Right cardiac atrium (tissue), 5 donors: ENCODE data around the gene TMEM145. TPM values are rescaled to one million over a fixed set of nuclear protein-coding genes. Genes with fewer than 3 reads are reported as not detected.
A peak's percentile ranks its signal among the peaks of the same experiment; 100 is the strongest.

Experiments used
- ATAC-seq, 2 donors: fragments of 200-7000 bp; cut with Tn5 transposase; one replicate each; pipeline versions ENCODE4 v1.8.0 to v1.9.1; 2020; ENCODE audit warnings: moderate library complexity in 2 of 2, mild to moderate bottlenecking in 1 of 2
- DNase-seq, 3 donors: peaks; one replicate each; pipeline ENCODE4 v3.0.0-alpha.2; 2020
- H3K27ac ChIP-seq: one replicate; pipeline ENCODE4 v1.5.1; 2013; ENCODE audit warnings: mild to moderate bottlenecking, low read length, control low read depth, moderate library complexity
- H3K27me3 ChIP-seq: one replicate; pipeline ENCODE4 v1.6.1; 2013; ENCODE audit not compliant: control insufficient read depth, insufficient read depth
- H3K4me1 ChIP-seq: one replicate; pipeline ENCODE4 v1.6.1; 2013; ENCODE audit warnings: low read length; ENCODE audit not compliant: control insufficient read depth, insufficient read depth
- H3K4me3 ChIP-seq: one replicate; pipeline ENCODE4 v1.5.1; 2013; ENCODE audit warnings: low read length, control low read depth
- H3K9me3 ChIP-seq: one replicate; pipeline ENCODE4 v1.6.1; 2013; ENCODE audit warnings: low read length; ENCODE audit not compliant: control insufficient read depth
- WGBS: extraction: QIAGEN DNeasy Blood & Tissue Kit; methylation state at CpG from one replicate; pipeline ENCODE4 v1.1.7; 2013; 5-methylcytosine and 5-hydroxymethylcytosine counted together
- intact Hi-C, 4 donors: fragments of 100-400 bp; cut with DNase I; formaldehyde crosslinking; loops; one replicate each; pipeline versions ENCODE4 v1.11.0 to v1.14.0; 2022 to 2023
- polyA plus RNA-seq: library from polyadenylated mRNA; stranded (reverse); fragments of 200-250 nt; gene quantifications from one replicate; pipeline ENCODE4 v1.2.3, GENCODE V29; 2013
- total RNA-seq, 4 donors: library from RNA; stranded (reverse); fragmentation: NEBNext Ultra II Directional; extraction: Animal tissue kit (Norgen Biotek cat#: 25700); gene quantifications; one replicate each; pipeline ENCODE4 v1.2.1, GENCODE V29; 2021
- donor health status: healthy with polysubstance abuse.
- donor health status: DM: no; HTN: yes; CAD: no.
- donor health status: DM: no; HTN: no; CAD: no.
- donor health status: DM: no; HTN: yes; CAD: no; lungs with severe emphysema.
- donor health status: DM: yes; HTN: yes; CAD: no.

The TMEM145 gene
- total and polyA plus RNA-seq, 5 donors = 0.41 to 1.6 (median 1.0) TPM

DNA sequence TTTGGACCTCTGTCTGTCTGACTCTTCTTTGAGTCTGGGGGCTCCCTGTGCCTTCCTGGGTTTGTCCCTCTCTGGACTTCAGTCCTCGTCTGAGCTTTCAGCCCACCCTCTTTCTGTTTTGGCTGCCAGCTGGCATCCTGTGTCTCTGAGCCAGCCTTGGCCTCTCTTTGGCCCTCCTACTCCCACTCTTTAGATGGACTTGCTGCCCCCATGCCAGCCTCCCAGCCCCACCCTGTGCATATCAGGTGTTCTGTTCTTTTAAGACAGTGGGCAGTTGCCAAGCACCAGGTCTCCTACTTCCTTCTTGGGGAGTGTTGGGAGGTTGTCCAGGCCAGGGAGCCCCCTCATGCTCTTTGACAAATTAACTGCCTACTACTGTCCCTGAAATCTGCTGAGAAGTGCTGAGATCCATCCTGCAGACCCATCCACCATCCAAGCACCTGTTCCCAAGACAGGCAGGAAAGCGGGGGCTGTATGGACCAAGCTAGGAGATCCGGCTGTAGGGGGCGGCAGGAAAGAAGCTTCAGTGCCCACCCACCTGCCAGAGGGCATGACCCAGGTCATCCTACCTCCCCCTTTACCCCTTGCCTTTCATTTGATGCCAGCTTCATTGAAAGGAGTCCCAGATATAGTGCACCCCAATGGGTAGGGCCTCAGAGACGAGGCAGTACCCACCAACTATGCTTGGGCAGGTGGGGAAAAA lies 34.5 kb upstream of the TMEM145 start:
- H3K4me3 ChIP-seq = no peak overlapping the region
- intact Hi-C loops = no loop called here

GRCh38 chr19:42279155-42279901 lies 33.8 kb upstream of the TMEM145 start:
- Histone ChIP-seq H3K4me3 (peak overlapping the region; percentile 73), H3K27me3 (no peaks in the 10 kb centered on the region), H3K9me3 (no peaks in the 10 kb centered on the region), H3K27ac (peak overlapping the region; percentile 71), H3K4me1 (peaks cover 33% of the 10 kb centered on the region)
- ATAC-seq = no peak
- intact Hi-C loops = no loop called here
- WGBS = 9% methylated on average over 6 of the region's 6 CpGs
- DNase-seq = peak in 2 of 3 donors; percentile 21

More for the DNA sequence above, 34.5 kb upstream of the TMEM145 start:
- no peaks in the 10 kb centered on the region for H3K27me3 ChIP-seq
- peak overlapping the region; percentile 71 for H3K27ac ChIP-seq
- ATAC-seq (no peak), DNase-seq (peak; percentile 21 to 58 (median 49))
- peaks cover 33% of the 10 kb centered on the region for H3K4me1 ChIP-seq
- no peaks in the 10 kb centered on the region for H3K9me3 ChIP-seq
- 55% methylated on average over 5 of the region's 5 CpGs for WGBS

DNA sequence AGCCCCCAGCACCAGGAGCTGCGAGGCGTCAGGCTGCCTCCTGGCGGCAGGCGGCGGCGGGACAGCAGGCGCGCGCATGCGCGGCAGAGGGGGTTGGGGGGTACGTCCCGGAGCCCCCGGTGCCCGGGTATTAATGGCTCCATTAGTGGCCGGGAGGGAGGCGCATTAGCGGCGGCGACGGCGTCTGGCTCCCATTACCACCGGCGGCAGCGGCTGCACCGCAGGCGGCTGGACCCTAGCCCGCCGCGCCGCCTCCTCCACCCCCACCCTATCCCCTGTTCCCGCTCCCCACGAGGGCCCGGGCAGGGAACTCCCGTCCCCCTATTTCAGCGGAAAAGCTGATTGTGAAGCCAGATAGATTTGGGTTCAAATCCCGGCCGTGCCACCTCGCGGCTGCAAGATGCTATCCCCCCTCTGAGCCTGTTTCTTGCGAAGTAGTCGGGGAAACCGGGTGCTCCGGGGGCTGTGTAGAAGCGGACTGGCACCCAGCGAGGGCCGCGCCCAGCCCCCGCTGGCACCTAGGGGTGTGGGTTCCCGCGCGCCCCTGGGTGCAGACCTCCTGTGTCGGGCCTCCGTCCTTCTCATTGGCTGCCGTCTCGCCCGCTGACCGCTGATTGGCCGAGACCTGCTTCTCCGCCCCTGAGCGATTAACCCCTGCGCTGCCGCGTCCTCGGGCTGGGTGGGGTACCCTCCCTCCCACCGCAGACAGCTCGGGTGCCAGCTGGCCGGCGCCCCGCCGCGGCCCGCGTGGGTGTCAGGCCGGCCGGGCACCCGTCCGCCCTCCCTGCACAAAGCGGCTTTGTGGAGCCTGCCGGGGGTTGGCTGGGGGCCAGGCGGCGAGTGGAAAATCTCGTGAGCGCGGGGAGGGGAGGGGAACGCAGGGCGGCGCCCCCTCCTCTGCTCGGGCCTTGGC lies 33.0 kb upstream of the TMEM145 start:
- Histone ChIP-seq H3K9me3 (no peaks in the 10 kb centered on the region), H3K27ac (peak overlapping the region; percentile 71), H3K4me3 (peak overlapping the region; percentile 73), H3K4me1 (peaks cover 35% of the 10 kb centered on the region), H3K27me3 (no peaks in the 10 kb centered on the region)
- ATAC-seq (peak; percentile 76 to 80), DNase-seq (peak; percentile 96 to 98 (median 97))
- WGBS = under 1% methylated on average over 88 of the region's 89 CpGs
- intact Hi-C loops = loop anchor here in 3 of 4 donors (5.0 kb wide), 1 partner anchor 33 kb away; no protein-coding TSS in a partner anchor

- H3K4me1 ChIP-seq = peaks cover 40% of the 10 kb centered on the region
- DNase-seq (peak in 2 of 3 donors; percentile 79 to 84), ATAC-seq (peak; percentile 7 to 53)
- H3K9me3 ChIP-seq = no peaks in the 10 kb centered on the region
- peak overlapping the region; percentile 73 for H3K4me3 ChIP-seq
- H3K27me3 ChIP-seq = no peaks in the 10 kb centered on the region
- intact Hi-C loops = loop anchor here in 3 of 4 donors (5.0 kb wide), 1 partner anchor 33 kb away; no protein-coding TSS in a partner anchor
- under 1% methylated on average over 20 of the region's 20 CpGs for WGBS
- H3K27ac ChIP-seq = peak overlapping the region; percentile 71
Measured at GRCh38 chr19:42280815-42281145, 32.3 kb upstream of the TMEM145 start.

- WGBS = 5% methylated on average over 25 of the region's 25 CpGs
- peak; percentile 6 to 28 for ATAC-seq
- peak; percentile 81 to 89 (median 89) for DNase-seq
- H3K27ac ChIP-seq = peak overlapping the region; percentile 84
- no peaks in the 10 kb centered on the region for H3K27me3 ChIP-seq
- H3K4me1 ChIP-seq = peaks cover 44% of the 10 kb centered on the region
- H3K9me3 ChIP-seq = no peaks in the 10 kb centered on the region
- H3K4me3 ChIP-seq = peak overlapping the region; percentile 73
- intact Hi-C loops = loop anchor here in 3 of 4 donors (5.0 kb wide), 1 partner anchor 34 kb away; no protein-coding TSS in a partner anchor
Measured at GRCh38 chr19:42281146-42281826, 31.8 kb upstream of the TMEM145 start.

- DNase-seq (peak in 2 of 3 donors; percentile 61 to 63), ATAC-seq (no peak)
- H3K4me3 ChIP-seq = peak overlapping the region; percentile 2
- peak overlapping the region; percentile 84 for H3K27ac ChIP-seq
- H3K9me3 ChIP-seq = no peaks in the 10 kb centered on the region
- peaks cover 43% of the 10 kb centered on the region for H3K4me1 ChIP-seq
- intact Hi-C loops = loop anchor here in 3 of 4 donors (5.0 kb wide), 1 partner anchor 35 kb away; no protein-coding TSS in a partner anchor
- WGBS = 23% methylated on average over 7 of the region's 7 CpGs
- H3K27me3 ChIP-seq = no peaks in the 10 kb centered on the region
Measured at GRCh38 chr19:42281827-42282762, 31.0 kb upstream of the TMEM145 start.

DNA sequence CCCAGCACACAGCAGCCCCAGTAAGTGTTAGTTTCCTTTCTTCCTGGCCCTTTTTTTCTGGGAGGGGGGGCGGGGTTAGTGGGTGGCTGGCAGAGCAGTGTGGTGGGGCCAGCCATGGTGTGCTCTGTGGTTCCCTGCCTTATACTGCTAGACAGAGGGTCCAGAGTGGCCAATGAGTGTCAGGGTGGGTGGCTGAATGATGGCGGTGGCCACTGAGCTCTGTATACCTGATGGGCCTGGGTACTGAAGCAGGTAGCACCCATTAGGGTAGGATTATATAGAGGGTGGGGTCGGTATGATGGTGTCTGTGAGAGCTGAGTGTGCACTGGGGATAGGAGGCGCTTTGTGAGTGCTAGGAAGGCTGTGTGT lies 30.3 kb upstream of the TMEM145 start:
- no peak for ATAC-seq
- intact Hi-C loops = loop anchor here in 3 of 4 donors (5.0 kb wide), 1 partner anchor 36 kb away; no protein-coding TSS in a partner anchor
- H3K4me1 ChIP-seq = peaks cover 39% of the 10 kb centered on the region

GRCh38 chr19:42283188-42284065 lies 29.7 kb upstream of the TMEM145 start:
- intact Hi-C loops = loop anchor here in 3 of 4 donors (5.0 kb wide), 1 partner anchor 36 kb away; no protein-coding TSS in a partner anchor
- ATAC-seq (peak; percentile 58 to 71), DNase-seq (peak; percentile 97 to 99 (median 99))
- no peaks in the 10 kb centered on the region for H3K9me3 ChIP-seq
- no peaks in the 10 kb centered on the region for H3K27me3 ChIP-seq
- peaks cover 33% of the 10 kb centered on the region for H3K4me1 ChIP-seq
- WGBS = 2% methylated on average over 72 of the region's 74 CpGs
- H3K27ac ChIP-seq = peak overlapping the region; percentile 85
- H3K4me3 ChIP-seq = peak overlapping the region; percentile 74

More for the DNA sequence above, 30.3 kb upstream of the TMEM145 start:
- DNase-seq = no peak
- H3K4me3 ChIP-seq = no peak overlapping the region
- H3K27ac ChIP-seq = peak overlapping the region; percentile 85
- no peaks in the 10 kb centered on the region for H3K27me3 ChIP-seq
- no peaks in the 10 kb centered on the region for H3K9me3 ChIP-seq
- 55% methylated on average over 4 of the region's 4 CpGs for WGBS
